NB4 (cell line): ENCODE measurements around the gene BBS9.

ENCODE experiments used
- MYC ChIP-seq: IDR thresholded peaks from 2 replicates; pipeline ENCODE4 v1.6.1; 2011; ENCODE audit warnings: low read depth, low read length
- TF ChIP-seq, protein P1 (sequence below): IDR thresholded peaks from one replicate; pipeline ENCODE4 v1.5.1; 2012; ENCODE audit warnings: low read depth, low read length
- TF ChIP-seq, protein P2 (sequence below): IDR thresholded peaks from 2 replicates; pipeline ENCODE4 v1.6.1; 2011; ENCODE audit warnings: low read depth, low read length

DNA sequence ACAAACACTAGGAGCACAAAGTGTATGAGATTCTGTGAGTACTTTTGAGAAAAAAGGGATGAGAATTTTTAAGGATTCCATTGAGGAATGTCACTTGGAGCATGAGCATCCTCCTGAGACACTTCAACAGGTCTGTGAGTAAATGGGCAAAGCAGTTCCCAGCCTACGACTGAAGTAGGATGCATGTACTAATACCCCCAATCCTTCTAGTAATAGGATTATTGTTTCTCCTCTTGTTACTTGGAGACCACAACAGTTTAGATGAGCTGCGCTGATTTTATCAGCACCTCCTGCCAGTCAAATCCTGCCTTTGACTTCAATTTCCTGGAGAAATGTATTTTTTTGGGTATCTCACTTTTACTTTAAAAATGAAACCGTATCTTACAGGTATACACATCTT, 820 bp downstream of the BBS9 start:
- TF ChIP-seq, protein P1, sequence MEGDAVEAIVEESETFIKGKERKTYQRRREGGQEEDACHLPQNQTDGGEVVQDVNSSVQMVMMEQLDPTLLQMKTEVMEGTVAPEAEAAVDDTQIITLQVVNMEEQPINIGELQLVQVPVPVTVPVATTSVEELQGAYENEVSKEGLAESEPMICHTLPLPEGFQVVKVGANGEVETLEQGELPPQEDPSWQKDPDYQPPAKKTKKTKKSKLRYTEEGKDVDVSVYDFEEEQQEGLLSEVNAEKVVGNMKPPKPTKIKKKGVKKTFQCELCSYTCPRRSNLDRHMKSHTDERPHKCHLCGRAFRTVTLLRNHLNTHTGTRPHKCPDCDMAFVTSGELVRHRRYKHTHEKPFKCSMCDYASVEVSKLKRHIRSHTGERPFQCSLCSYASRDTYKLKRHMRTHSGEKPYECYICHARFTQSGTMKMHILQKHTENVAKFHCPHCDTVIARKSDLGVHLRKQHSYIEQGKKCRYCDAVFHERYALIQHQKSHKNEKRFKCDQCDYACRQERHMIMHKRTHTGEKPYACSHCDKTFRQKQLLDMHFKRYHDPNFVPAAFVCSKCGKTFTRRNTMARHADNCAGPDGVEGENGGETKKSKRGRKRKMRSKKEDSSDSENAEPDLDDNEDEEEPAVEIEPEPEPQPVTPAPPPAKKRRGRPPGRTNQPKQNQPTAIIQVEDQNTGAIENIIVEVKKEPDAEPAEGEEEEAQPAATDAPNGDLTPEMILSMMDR = no peak
- TF ChIP-seq, protein P2, sequence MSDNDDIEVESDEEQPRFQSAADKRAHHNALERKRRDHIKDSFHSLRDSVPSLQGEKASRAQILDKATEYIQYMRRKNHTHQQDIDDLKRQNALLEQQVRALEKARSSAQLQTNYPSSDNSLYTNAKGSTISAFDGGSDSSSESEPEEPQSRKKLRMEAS = no peak
- TF ChIP-seq MYC = no peak
